HG03442 (cell line): ENCODE results near the gene CERT1.
"Not testable (repeated sequence)": the region's sequence is repeated elsewhere in the genome, so short reads cannot be mapped to it uniquely, and the experiment has no call there.

Experiments
- ATAC-seq: cut with Tn5 transposase; IDR thresholded peaks from one replicate; pipeline ENCODE4 v1.9.1; 2021; ENCODE audit warnings: mild to moderate bottlenecking, moderate library complexity; ENCODE audit not compliant: unreplicated experiment

Gene CERT1

GRCh38 chr5:75524591-75524990, 13.2 kb upstream of the CERT1 start:
- no peak for ATAC-seq

- peak; percentile 90 for ATAC-seq
Measured at GRCh38 chr5:75524071-75524470, 12.6 kb upstream of the CERT1 start.

- no peak for ATAC-seq
Measured at GRCh38 chr5:75523275-75523674, 11.8 kb upstream of the CERT1 start.

GRCh38 chr5:75522542-75522941, 11.1 kb upstream of the CERT1 start:
- no peak for ATAC-seq

GRCh38 chr5:75522025-75522424, 10.6 kb upstream of the CERT1 start:
- no peak for ATAC-seq

- no peak for ATAC-seq
Measured at GRCh38 chr5:75521195-75521594, 9.8 kb upstream of the CERT1 start.

- no peak for ATAC-seq
Measured at GRCh38 chr5:75519761-75520160, 8.3 kb upstream of the CERT1 start.

- ATAC-seq: no peak
Measured at GRCh38 chr5:75514323-75514722, 2.9 kb upstream of the CERT1 start.

- no peak for ATAC-seq
Measured at GRCh38 chr5:75513841-75514240, 2.4 kb upstream of the CERT1 start.

GRCh38 chr5:75512383-75513074, 1.1 kb upstream of the CERT1 start:
- no peak for ATAC-seq

- peak; percentile 20 for ATAC-seq
Measured at GRCh38 chr5:75510836-75511434, 494 bp downstream of the CERT1 start.

- ATAC-seq: peak; percentile 3
Measured at GRCh38 chr5:75510417-75510835, 1.0 kb downstream of the CERT1 start.

- no peak for ATAC-seq
Measured at GRCh38 chr5:75509956-75510355, 1.5 kb downstream of the CERT1 start.

- no peak for ATAC-seq
Measured at GRCh38 chr5:75509546-75509945, 1.9 kb downstream of the CERT1 start.

GRCh38 chr5:75507841-75508240, 3.6 kb downstream of the CERT1 start:
- no peak for ATAC-seq

GRCh38 chr5:75505112-75505511, 6.3 kb downstream of the CERT1 start:
- not testable (repeated sequence) for ATAC-seq

- ATAC-seq: not testable (repeated sequence)
Measured at GRCh38 chr5:75498875-75499274, 12.6 kb downstream of the CERT1 start.

- no peak for ATAC-seq
Measured at GRCh38 chr5:75498208-75498777, 13.1 kb downstream of the CERT1 start.

- no peak for ATAC-seq
Measured at GRCh38 chr5:75496026-75496425, 15.4 kb downstream of the CERT1 start.

GRCh38 chr5:75491621-75492020, 19.8 kb downstream of the CERT1 start:
- no peak for ATAC-seq

- not testable (repeated sequence) for ATAC-seq
Measured at GRCh38 chr5:75489847-75490246, 21.6 kb downstream of the CERT1 start.

GRCh38 chr5:75484605-75485004, 26.8 kb downstream of the CERT1 start:
- no peak for ATAC-seq
